SH-SY5Y (cell line): ENCODE data around the gene MITF.

Experiments used
- GATA2 ChIP-seq: IDR thresholded peaks from 2 replicates; pipeline ENCODE4 v1.6.1; 2011; ENCODE audit warnings: mild to moderate bottlenecking, low read depth, low read length
- GATA3 ChIP-seq: IDR thresholded peaks from 2 replicates; pipeline ENCODE4 v1.6.1; 2011; ENCODE audit warnings: low read depth, mild to moderate bottlenecking, low read length, moderate library complexity

DNA sequence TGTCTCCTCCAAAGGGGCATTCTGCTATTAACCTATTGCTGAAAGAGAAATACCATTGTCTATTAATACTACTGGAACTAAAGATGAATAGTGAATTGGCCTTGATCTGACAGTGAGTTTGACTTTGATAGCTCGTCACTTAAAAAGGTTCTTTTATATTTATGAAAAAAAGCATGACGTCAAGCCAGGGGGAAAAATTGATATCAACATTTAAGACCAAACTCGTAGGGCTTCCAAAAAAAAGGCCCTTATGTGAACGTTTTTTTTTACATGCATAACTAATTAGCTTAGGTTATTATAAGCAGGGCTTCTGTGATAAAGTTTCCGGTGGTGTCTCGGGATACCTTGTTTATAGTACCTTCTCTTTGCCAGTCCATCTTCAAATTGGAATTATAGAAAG lies 197.0 kb downstream of the MITF start:
- TF ChIP-seq GATA2 (no peak), GATA3 (no peak)
